HUES64 (cell line): Measurements from ENCODE around the gene TNS4.

Experiments used
- H3K27ac ChIP-seq: 2 replicates; pipeline ENCODE4 v1.7.0; 2013; ENCODE audit warnings: low read depth, low read length, inconsistent platforms
- H3K27me3 ChIP-seq: 2 replicates; pipeline ENCODE4 v1.6.1; 2013; ENCODE audit warnings: mild to moderate bottlenecking, low read length; ENCODE audit not compliant: insufficient read depth
- H3K36me3 ChIP-seq: 2 replicates; pipeline ENCODE4 v1.6.1; 2013; ENCODE audit warnings: mild to moderate bottlenecking, low read length; ENCODE audit not compliant: insufficient read depth
- H3K4me1 ChIP-seq: 2 replicates; pipeline ENCODE4 v1.6.1; 2013; ENCODE audit warnings: mild to moderate bottlenecking, low read length, moderate library complexity; ENCODE audit not compliant: insufficient read depth
- H3K4me3 ChIP-seq: 2 replicates; pipeline ENCODE4 v1.5.1; 2013; ENCODE audit warnings: mild to moderate bottlenecking, low read length, moderate library complexity
- H3K9ac ChIP-seq: 2 replicates; pipeline ENCODE4 v1.6.1; 2013; ENCODE audit warnings: mild to moderate bottlenecking, low read depth, low read length
- H3K9me3 ChIP-seq: 2 replicates; pipeline ENCODE4 v1.6.1; 2013; ENCODE audit warnings: low read depth, low read length; ENCODE audit not compliant: insufficient read depth
- WGBS: fragments of 150-250, 120-280 bp; methylation state at CpG from one replicate; pipeline ENCODE4 v1.1.7; 2013; ENCODE audit warnings: missing lambda C conversion rate; 5-methylcytosine and 5-hydroxymethylcytosine counted together

TNS4 gene

GRCh38 chr17:40448639-40449261 is 52.7 kb downstream of the TNS4 start:
- Histone ChIP-seq H3K27ac (no peak overlapping the region), H3K4me3 (no peak overlapping the region), H3K9me3 (no peaks in the 10 kb centered on the region), H3K36me3 (peaks cover 8% of the 10 kb centered on the region), H3K9ac (no peak overlapping the region), H3K4me1 (peaks cover 15% of the 10 kb centered on the region), H3K27me3 (no peaks in the 10 kb centered on the region)
- WGBS, result 93% methylated on average over 6 of the region's 7 CpGs

GRCh38 chr17:40448213-40448638 is 53.2 kb downstream of the TNS4 start:
- no peak overlapping the region for H3K27ac ChIP-seq
- H3K4me1 ChIP-seq, result peaks cover 15% of the 10 kb centered on the region
- H3K9me3 ChIP-seq, result no peaks in the 10 kb centered on the region
- WGBS, result 85% methylated on average over 8 of the region's 8 CpGs
- H3K27me3 ChIP-seq, result no peaks in the 10 kb centered on the region
- no peak overlapping the region for H3K9ac ChIP-seq
- no peak overlapping the region for H3K4me3 ChIP-seq
- H3K36me3 ChIP-seq, result peaks cover 3% of the 10 kb centered on the region; the same call in 1 of the 2 replicates

- H3K4me1 ChIP-seq, result peaks cover 15% of the 10 kb centered on the region
- 90% methylated on average over 4 of the region's 4 CpGs for WGBS
- no peak overlapping the region for H3K4me3 ChIP-seq
- no peaks in the 10 kb centered on the region for H3K27me3 ChIP-seq
- no peak overlapping the region for H3K9ac ChIP-seq
- H3K27ac ChIP-seq, result no peak overlapping the region
- H3K36me3 ChIP-seq, result no peaks in the 10 kb centered on the region; the same call in 1 of the 2 replicates
- H3K9me3 ChIP-seq, result no peaks in the 10 kb centered on the region
Measured at GRCh38 chr17:40447806-40448205, 53.6 kb downstream of the TNS4 start.

GRCh38 chr17:40447148-40447644 is 54.2 kb downstream of the TNS4 start:
- Histone ChIP-seq H3K27me3 (peaks cover 4% of the 10 kb centered on the region; the same call in 1 of the 2 replicates), H3K9me3 (no peaks in the 10 kb centered on the region), H3K9ac (no peak overlapping the region), H3K4me3 (no peak overlapping the region), H3K4me1 (peaks cover 21% of the 10 kb centered on the region), H3K36me3 (no peaks in the 10 kb centered on the region; the same call in 1 of the 2 replicates), H3K27ac (no peak overlapping the region)
- WGBS, result 94% methylated on average over 8 of the region's 8 CpGs

GRCh38 chr17:40445751-40446468 is 55.5 kb downstream of the TNS4 start:
- Histone ChIP-seq H3K9ac (no peak overlapping the region), H3K27me3 (peaks cover 4% of the 10 kb centered on the region; the same call in 1 of the 2 replicates), H3K4me3 (peak overlapping the region; percentile 76; the same call in 1 of the 2 replicates), H3K9me3 (no peaks in the 10 kb centered on the region), H3K36me3 (no peaks in the 10 kb centered on the region), H3K27ac (no peak overlapping the region), H3K4me1 (peaks cover 21% of the 10 kb centered on the region)
- WGBS, result 94% methylated on average over 7 of the region's 11 CpGs

- H3K27me3 ChIP-seq, result peaks cover 4% of the 10 kb centered on the region; the same call in 1 of the 2 replicates
- H3K9me3 ChIP-seq, result no peaks in the 10 kb centered on the region
- H3K4me3 ChIP-seq, result peak overlapping the region; percentile 76
- peaks cover 21% of the 10 kb centered on the region for H3K4me1 ChIP-seq
- H3K9ac ChIP-seq, result peak overlapping the region; percentile 70
- no peaks in the 10 kb centered on the region for H3K36me3 ChIP-seq
- WGBS, result 17% methylated on average over 14 of the region's 15 CpGs
- H3K27ac ChIP-seq, result 0 out of 2 replicates have a peak overlapping the region, but pooled peaks have one; percentile 9
Measured at GRCh38 chr17:40443988-40444899, 57.2 kb downstream of the TNS4 start.

- Histone ChIP-seq H3K27ac (peak within 1 kb of the TSS; percentile 48; the same call in 1 of the 2 replicates), H3K4me3 (peak within 1 kb of the TSS; percentile 76), H3K9me3 (no peaks in the 10 kb centered on the region), H3K9ac (peak within 1 kb of the TSS; percentile 70), H3K27me3 (peaks cover 4% of the 10 kb centered on the region; the same call in 1 of the 2 replicates), H3K36me3 (no peaks in the 10 kb centered on the region), H3K4me1 (peaks cover 21% of the 10 kb centered on the region)
- WGBS, result under 1% methylated on average over 98 of the region's 98 CpGs
Measured at GRCh38 chr17:40443196-40443987, 58.0 kb downstream of the TNS4 start, which contains the start of gene IGFBP4. Gene IGFBP4, plus strand, starts transcription at chr17:40443450. Its CDS starts 286 bp downstream, at chr17:40443736.

GRCh38 chr17:40442392-40443195 is 58.8 kb downstream of the TNS4 start:
- Histone ChIP-seq H3K9ac (peak overlapping the region; percentile 48), H3K36me3 (no peaks in the 10 kb centered on the region), H3K4me1 (peaks cover 21% of the 10 kb centered on the region), H3K27ac (peak overlapping the region; percentile 48; the same call in 1 of the 2 replicates), H3K27me3 (peaks cover 4% of the 10 kb centered on the region; the same call in 1 of the 2 replicates), H3K9me3 (no peaks in the 10 kb centered on the region), H3K4me3 (peak overlapping the region; percentile 76)
- WGBS, result 29% methylated on average over 29 of the region's 29 CpGs

GRCh38 chr17:40440166-40440565 is 61.3 kb downstream of the TNS4 start:
- WGBS, result 92% methylated on average over 4 of the region's 4 CpGs
- Histone ChIP-seq H3K4me1 (peaks cover 15% of the 10 kb centered on the region), H3K9me3 (no peaks in the 10 kb centered on the region), H3K9ac (no peak overlapping the region), H3K36me3 (no peaks in the 10 kb centered on the region), H3K4me3 (no peak overlapping the region), H3K27ac (no peak overlapping the region), H3K27me3 (peaks cover 4% of the 10 kb centered on the region; the same call in 1 of the 2 replicates)
